Psoas muscle (tissue), 8 donors: ENCODE data around the gene C2orf42. TPM values are rescaled to one million over a fixed set of nuclear protein-coding genes. Genes with fewer than 3 reads are reported as not detected.
"Not testable (repeated sequence)": the region's sequence is repeated elsewhere in the genome, so short reads cannot be mapped to it uniquely, and the experiment has no call there.

Experiments used
- ATAC-seq, 4 donors: fragments of 200-7000 bp; cut with Tn5 transposase; one replicate each; pipeline ENCODE4 v1.9.1; 2020; ENCODE audit warnings: moderate library complexity in 3 of 4, mild to moderate bottlenecking in 2 of 4
- DNase-seq, 2 donors: peaks; one replicate each; pipeline ENCODE4 v3.0.0-alpha.2; 2020
- H3K27ac ChIP-seq: fragments of 200-600 bp; one replicate; pipeline ENCODE4 v1.8.0; 2022
- H3K27me3 ChIP-seq, 3 donors: fragments of 200-600 bp in 1 of 3; one replicate each; pipeline versions ENCODE4 v1.6.1 to v1.8.0; 2013 to 2022; ENCODE audit warnings: low read length in 2 of 3, mild to moderate bottlenecking in 2 of 3, moderate library complexity in 1 of 3; ENCODE audit not compliant: insufficient read depth in 3 of 3
- H3K36me3 ChIP-seq, 2 donors: fragments of 200-600 bp in 1 of 2; one replicate each; pipeline versions ENCODE4 v1.6.1 to v1.8.0; 2013 to 2022; ENCODE audit warnings: low read depth in 1 of 2, mild to moderate bottlenecking in 1 of 2, moderate library complexity in 1 of 2; ENCODE audit not compliant: insufficient read depth in 1 of 2
- H3K4me1 ChIP-seq: fragments of 200-600 bp; one replicate; pipeline ENCODE4 v1.8.0; 2022
- H3K4me3 ChIP-seq: fragments of 200-600 bp; one replicate; pipeline ENCODE4 v1.8.0; 2022; ENCODE audit warnings: mild to moderate bottlenecking
- H3K9me3 ChIP-seq: fragments of 200-600 bp; one replicate; pipeline ENCODE4 v1.8.0; 2022
- WGBS, 3 donors: extraction: QIAGEN DNeasy Blood & Tissue Kit; methylation state at CpG; one replicate each; pipeline versions ENCODE4 v1.1.6 to v1.1.7; 2013; 5-methylcytosine and 5-hydroxymethylcytosine counted together
- intact Hi-C, 2 donors: fragments of 100-400 bp; cut with DNase I; formaldehyde crosslinking; loops; one replicate each; pipeline versions ENCODE4 v1.11.0 to v1.14.2; 2022
- polyA plus RNA-seq, 3 donors: library from polyadenylated mRNA; stranded (reverse); fragments of 200-250 nt; gene quantifications; one replicate each; pipeline ENCODE4 v1.2.3, GENCODE V29; 2013
- total RNA-seq, 4 donors: library from RNA; stranded (reverse); fragmentation: NEBNext Ultra II Directional in 2 of 4; extraction: Animal tissue kit (Norgen Biotek cat#: 25700) in 2 of 4; gene quantifications; one replicate each; pipeline versions ENCODE4 v1.2.1 to v1.2.4, GENCODE V29; 2021 to 2023
- TF ChIP-seq, protein P1 (sequence below): fragments of 200-600 bp; IDR thresholded peaks from one replicate; pipeline ENCODE4 v1.8.0; 2022; ENCODE audit warnings: antibody characterized with exemption
- donor health status: healthy with polysubstance abuse.
- donor health status: DM: no; HTN: no; CAD: no; lungs with moderate emphysema.
- donor health status: Bipolar disorder and iron deficiency.
- donor health status: healthy.
- donor health status: DM: yes; HTN: yes; CAD: no.
- donor health status: DM: no; HTN: no; CAD: no.
- donor health status: DM: no; HTN: no; CAD: no.
- donor health status: DM: yes; HTN: yes; CAD: no.

C2orf42 gene
- total and polyA plus RNA-seq, 7 donors = 5.3 to 13.3 (median 7.7) TPM

- peaks cover 52% of the 10 kb centered on the region for H3K4me1 ChIP-seq
- ATAC-seq (peak; percentile 66 to 87 (median 76)), DNase-seq (peak; percentile 39 to 68)
- peak overlapping the region; percentile 91 for H3K27ac ChIP-seq
- WGBS, 3 donors = 0 to 2% (median 0%) methylated on average over 8 of the region's 8 CpGs
- peak overlapping the region; percentile 58 for H3K4me3 ChIP-seq
- no peaks in the 10 kb centered on the region for H3K9me3 ChIP-seq
- TF ChIP-seq, protein P1, sequence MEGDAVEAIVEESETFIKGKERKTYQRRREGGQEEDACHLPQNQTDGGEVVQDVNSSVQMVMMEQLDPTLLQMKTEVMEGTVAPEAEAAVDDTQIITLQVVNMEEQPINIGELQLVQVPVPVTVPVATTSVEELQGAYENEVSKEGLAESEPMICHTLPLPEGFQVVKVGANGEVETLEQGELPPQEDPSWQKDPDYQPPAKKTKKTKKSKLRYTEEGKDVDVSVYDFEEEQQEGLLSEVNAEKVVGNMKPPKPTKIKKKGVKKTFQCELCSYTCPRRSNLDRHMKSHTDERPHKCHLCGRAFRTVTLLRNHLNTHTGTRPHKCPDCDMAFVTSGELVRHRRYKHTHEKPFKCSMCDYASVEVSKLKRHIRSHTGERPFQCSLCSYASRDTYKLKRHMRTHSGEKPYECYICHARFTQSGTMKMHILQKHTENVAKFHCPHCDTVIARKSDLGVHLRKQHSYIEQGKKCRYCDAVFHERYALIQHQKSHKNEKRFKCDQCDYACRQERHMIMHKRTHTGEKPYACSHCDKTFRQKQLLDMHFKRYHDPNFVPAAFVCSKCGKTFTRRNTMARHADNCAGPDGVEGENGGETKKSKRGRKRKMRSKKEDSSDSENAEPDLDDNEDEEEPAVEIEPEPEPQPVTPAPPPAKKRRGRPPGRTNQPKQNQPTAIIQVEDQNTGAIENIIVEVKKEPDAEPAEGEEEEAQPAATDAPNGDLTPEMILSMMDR = no peak
- H3K36me3 ChIP-seq = no peaks in the 10 kb centered on the region
- H3K27me3 ChIP-seq = no peaks in the 10 kb centered on the region
- intact Hi-C loops = no loop called here
Observed at GRCh38 chr2:70132244-70133126, 58.3 kb downstream of the C2orf42 start.

GRCh38 chr2:70131344-70132143, 59.3 kb downstream of the C2orf42 start:
- ATAC-seq, DNase-seq, intact Hi-C loops, H3K27me3 ChIP-seq, H3K9me3 ChIP-seq, H3K36me3 ChIP-seq: not testable (repeated sequence)
- Histone ChIP-seq H3K27ac (peak overlapping the region; percentile 91), H3K4me1 (peaks cover 57% of the 10 kb centered on the region), H3K4me3 (peak overlapping the region; percentile 58)
- 68 to 78% (median 73%) methylated on average over 17 of the region's 17 CpGs for WGBS, 3 donors

DNA sequence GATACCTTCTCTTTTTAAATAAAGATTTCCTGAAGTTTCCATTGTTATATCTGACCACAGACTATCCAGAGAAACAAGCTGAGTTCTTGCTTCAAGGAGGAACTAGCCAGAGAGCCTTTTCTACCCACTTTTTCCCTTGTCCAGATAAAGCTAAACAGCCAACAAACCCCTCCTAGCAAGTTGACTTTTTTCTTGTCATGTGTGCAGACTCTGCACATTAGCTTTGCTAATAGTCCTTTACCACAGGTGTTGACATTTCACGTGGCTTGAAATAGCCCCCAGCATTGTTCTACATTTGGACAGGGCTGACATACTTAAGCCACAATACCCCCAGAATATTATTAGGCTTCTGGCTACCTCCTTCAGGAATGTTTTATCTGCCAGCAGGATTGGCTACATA, 62.8 kb downstream of the C2orf42 start:
- no peaks in the 10 kb centered on the region for H3K9me3 ChIP-seq
- DNase-seq = no peak
- peak in 1 of 4 donors; percentile 24 for ATAC-seq
- TF ChIP-seq, protein P1 = no peak
- H3K27me3 ChIP-seq = no peaks in the 10 kb centered on the region
- no peak overlapping the region for H3K4me3 ChIP-seq
- H3K36me3 ChIP-seq = no peaks in the 10 kb centered on the region
- H3K27ac ChIP-seq = peak overlapping the region; percentile 99
- intact Hi-C loops = no loop called here
- H3K4me1 ChIP-seq = peaks cover 55% of the 10 kb centered on the region
- WGBS, 3 donors = 24 to 31% (median 25%) methylated on average over 1 of the region's 1 CpG

DNA sequence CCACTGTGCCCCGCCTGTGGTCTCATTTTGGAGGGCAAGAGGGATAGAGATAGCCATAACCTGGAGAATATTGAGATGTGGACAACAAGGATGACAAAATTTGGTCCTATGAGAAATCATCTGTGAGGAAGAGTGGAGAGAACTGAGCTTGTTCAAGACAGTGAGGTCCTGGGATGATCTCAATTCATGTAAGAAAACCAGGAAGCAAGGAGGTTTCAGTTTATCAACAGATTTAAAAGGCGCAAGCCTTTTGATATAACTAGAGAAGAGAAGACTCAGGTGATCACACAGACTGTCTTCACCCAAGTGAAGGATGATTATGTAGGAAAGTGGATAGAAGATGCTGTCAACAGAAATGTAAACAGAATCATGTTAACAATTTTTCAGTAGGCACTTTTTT, 64.4 kb downstream of the C2orf42 start:
- no peaks in the 10 kb centered on the region for H3K27me3 ChIP-seq
- ATAC-seq (no peak), DNase-seq (peak in 1 of 2 donors; percentile 19)
- TF ChIP-seq, protein P1 = no peak
- no peaks in the 10 kb centered on the region for H3K36me3 ChIP-seq
- peaks cover 53% of the 10 kb centered on the region for H3K4me1 ChIP-seq
- no peak overlapping the region for H3K4me3 ChIP-seq
- no peaks in the 10 kb centered on the region for H3K9me3 ChIP-seq
- peak overlapping the region; percentile 99 for H3K27ac ChIP-seq
- intact Hi-C loops = no loop called here
- WGBS, 3 donors = 87 to 96% (median 95%) methylated on average over 2 of the region's 2 CpGs

GRCh38 chr2:70125498-70125898, 65.3 kb downstream of the C2orf42 start:
- H3K27me3 ChIP-seq = no peaks in the 10 kb centered on the region
- H3K9me3 ChIP-seq = no peaks in the 10 kb centered on the region
- DNase-seq (no peak), ATAC-seq (no peak)
- H3K27ac ChIP-seq = peak overlapping the region; percentile 99
- no peaks in the 10 kb centered on the region for H3K36me3 ChIP-seq
- H3K4me3 ChIP-seq = peak overlapping the region; percentile 83
- H3K4me1 ChIP-seq = peaks cover 51% of the 10 kb centered on the region
- TF ChIP-seq, protein P1 = no peak
- WGBS, 3 donors = 68 to 71% (median 68%) methylated on average over 13 of the region's 13 CpGs
- intact Hi-C loops = loop anchor here in 1 of 2 donors (2.0 kb wide), 1 partner anchor 15 kb away; no protein-coding TSS in a partner anchor
